ENCODE results near the gene IGF2BP1. TPM values are rescaled to one million over a fixed set of nuclear protein-coding genes. Genes with fewer than 3 reads are reported as not detected.

Gene IGF2BP1
- 1 to 10 TPM in 1 of 4 donors, under 1 TPM in 1, not detected in 2; 0.19 to 4.4 TPM for total RNA-seq

DNA sequence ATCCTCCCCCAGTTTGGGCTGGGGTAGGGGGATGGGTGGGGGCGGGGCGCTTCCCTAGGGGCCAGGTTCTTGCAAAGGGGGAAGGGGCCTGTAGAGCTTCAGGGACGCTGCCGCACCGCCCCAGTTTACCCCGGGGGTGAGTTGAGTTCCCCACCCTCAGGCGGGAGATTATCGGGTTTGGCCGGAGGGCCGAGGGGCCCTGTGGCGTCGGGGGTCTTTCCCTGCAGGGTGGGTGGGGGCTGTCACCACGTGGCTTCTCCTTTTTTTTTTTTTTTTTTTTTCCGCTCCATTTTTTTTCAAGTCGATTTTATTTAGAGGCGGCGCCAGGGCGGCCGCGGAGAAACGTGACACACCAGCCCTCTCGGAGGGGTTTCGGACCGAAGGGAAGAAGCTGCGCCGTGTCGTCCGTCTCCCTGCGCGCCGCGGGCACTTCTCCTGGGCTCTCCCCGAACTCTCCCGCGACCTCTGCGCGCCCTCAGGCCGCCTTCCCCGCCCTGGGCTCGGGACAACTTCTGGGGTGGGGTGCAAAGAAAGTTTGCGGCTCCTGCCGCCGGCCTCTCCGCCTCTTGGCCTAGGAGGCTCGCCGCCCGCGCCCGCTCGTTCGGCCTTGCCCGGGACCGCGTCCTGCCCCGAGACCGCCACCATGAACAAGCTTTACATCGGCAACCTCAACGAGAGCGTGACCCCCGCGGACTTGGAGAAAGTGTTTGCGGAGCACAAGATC, at the start of gene IGF2BP1:
Gene IGF2BP1 (plus strand): TSS at position 283 of the 724 bp plus-strand sequence. CDS start 361 bp downstream, at position 644.
- TF ChIP-seq, protein P1, sequence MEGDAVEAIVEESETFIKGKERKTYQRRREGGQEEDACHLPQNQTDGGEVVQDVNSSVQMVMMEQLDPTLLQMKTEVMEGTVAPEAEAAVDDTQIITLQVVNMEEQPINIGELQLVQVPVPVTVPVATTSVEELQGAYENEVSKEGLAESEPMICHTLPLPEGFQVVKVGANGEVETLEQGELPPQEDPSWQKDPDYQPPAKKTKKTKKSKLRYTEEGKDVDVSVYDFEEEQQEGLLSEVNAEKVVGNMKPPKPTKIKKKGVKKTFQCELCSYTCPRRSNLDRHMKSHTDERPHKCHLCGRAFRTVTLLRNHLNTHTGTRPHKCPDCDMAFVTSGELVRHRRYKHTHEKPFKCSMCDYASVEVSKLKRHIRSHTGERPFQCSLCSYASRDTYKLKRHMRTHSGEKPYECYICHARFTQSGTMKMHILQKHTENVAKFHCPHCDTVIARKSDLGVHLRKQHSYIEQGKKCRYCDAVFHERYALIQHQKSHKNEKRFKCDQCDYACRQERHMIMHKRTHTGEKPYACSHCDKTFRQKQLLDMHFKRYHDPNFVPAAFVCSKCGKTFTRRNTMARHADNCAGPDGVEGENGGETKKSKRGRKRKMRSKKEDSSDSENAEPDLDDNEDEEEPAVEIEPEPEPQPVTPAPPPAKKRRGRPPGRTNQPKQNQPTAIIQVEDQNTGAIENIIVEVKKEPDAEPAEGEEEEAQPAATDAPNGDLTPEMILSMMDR (IDR thresholded peaks at IDR 0.05; ENCODE audit: low read depth) = no peak

DNA sequence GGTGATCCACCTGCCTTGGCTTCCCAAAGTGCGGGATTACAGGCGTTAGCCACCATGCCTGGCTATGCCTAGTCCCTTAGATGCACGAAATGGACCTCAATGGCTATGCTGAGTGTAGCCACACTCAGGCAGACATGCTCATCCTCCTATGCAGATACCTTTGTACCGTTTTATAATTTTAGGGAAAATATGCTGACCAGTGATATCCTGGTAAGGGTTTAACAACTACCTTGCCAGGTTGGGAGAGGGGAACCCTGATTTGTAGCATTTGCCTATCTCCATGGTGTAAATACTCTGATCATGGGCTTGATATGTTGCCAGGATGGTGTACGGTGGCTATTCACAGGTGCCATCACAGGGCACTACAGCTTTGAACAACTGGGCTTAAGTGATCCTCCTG, 45.6 kb upstream of the IGF2BP1 start:
- TF ChIP-seq, protein P1 (IDR thresholded peaks at IDR 0.05; ENCODE audit: low read depth) = no peak

DNA sequence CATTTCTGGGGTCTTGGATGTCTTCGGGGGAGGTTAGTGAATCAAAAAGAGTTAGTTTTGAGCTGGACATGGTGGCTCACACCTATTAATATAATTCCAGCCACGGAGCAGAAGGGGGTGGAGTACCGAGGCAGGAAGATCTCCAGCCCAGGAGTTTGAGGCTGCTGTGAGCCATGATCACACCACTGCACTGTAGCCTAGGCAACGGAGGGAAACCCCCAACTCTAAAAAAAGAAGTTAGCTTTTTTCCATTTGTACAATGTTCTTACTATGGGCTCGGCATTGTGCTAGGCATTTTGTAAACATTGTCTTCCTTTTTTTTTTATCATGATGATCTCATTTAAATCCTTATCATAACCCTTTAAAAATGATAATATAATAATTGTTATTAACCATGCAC, 44.3 kb upstream of the IGF2BP1 start:
- TF ChIP-seq, protein P1 (IDR thresholded peaks at IDR 0.05; ENCODE audit: low read depth) = no peak

DNA sequence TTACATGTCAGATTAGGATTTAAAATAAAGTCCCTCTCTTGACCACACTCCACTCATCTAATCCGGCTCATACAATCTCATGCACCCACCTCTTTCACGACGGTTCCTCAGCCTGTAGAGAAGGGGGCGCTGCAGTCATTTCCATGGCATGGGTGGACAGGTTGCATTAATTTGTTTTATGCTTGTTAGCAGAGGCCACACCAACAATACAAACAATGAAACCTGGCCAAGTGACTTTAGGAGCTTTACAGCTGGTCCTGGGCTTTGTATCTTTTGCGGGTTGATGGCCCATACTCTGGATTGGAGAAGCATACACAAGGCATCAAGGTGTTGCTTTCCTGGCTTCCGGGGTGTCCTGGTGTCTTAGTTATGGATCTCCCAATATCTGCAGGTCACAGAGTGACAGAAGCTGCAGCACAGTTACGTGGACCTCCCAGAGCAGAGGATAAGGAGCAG, 42.9 kb upstream of the IGF2BP1 start:
- TF ChIP-seq, protein P1 (IDR thresholded peaks at IDR 0.05; ENCODE audit: low read depth) = no peak

DNA sequence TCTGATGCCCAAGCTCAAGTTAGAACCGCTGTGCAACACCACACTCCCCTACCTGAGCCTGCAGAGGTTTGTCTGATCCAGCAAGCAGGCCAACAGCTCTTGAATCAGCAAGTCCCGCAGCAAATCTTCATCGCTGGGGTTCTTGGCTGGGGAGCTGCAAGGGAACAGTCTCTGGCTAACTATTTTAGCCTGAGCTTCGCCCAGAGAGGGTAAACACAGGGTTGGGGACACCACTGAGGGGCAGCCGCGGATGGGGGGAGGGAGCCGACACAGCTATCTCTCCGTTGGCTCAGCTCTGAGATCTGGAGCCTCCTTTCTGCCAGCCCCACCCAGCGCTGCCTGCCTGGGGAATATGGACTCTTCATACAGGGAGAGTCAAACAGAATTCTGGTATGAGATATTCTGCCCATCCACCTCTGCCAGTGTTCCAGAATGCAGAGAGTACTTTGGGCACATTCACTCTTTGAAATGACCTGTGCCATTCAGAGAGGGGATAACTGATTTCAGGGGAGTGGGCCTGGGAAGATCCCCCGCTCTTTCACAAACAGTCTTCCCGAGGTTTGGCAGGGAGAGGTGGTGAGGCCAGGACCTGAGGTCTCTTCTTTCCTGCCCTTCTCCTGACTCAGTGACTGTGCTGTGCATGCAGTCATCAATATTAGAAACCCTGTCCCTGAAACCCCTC, 36.2 kb upstream of the IGF2BP1 start:
- TF ChIP-seq, protein P1 (IDR thresholded peaks at IDR 0.05; ENCODE audit: low read depth) = no peak

DNA sequence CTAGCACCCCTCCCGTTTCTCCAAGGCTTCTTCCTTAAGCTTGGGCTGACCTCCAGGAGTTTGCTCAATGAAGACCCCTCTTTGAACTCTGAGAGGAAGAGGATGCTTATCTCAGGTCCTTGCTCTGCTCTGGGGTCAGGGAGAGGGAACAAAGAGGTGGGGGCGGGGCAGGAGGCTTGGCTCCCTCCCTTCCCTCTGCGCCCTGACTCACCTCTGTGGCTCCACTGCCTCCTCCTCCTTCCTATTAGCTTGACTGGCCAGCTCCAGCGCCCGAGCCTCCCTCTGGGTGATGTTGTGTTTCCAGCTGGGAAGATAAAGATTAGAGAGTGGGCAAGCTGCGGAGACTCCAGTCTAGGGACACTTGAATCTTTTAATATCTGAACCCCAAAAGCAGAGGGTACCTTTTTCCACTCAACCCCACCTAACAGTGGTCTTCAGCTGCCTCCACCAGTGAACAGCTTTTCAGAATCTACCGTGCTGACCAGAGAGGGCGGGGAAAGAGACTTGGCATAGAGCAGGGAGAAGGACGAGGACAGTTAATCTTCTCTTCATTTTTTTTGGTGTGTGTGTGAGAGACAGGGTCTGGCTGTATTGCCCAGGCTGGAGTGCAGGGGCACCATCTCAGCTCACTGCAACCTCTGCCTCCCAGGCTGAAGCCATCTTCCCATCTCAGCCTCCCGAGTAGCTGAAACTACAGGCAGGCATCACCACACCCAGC, 35.5 kb upstream of the IGF2BP1 start:
- TF ChIP-seq, protein P1 (IDR thresholded peaks at IDR 0.05; ENCODE audit: low read depth) = no peak

DNA sequence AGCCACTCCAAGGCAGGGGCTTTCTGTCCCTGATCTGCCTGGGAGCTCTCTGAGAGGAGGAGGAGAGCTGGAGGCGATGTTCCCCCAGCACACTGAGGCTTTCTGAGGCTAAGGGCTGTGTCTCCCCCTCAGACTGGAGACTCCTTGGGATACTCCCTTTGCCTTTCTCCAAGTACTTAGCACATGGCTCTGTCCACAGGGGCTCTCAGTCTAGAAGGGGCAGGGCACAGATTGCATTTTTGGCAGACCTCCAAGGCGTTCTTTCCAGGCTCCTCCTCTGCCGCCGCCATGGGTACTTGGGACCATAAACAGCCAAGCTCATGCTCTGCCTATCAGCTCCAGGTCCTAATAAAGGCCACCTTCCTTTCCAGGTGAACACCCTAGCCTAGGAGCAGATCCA, 27.0 kb upstream of the IGF2BP1 start:
- TF ChIP-seq, protein P1 (IDR thresholded peaks at IDR 0.05; ENCODE audit: low read depth) = no peak
